ENCODE data around the gene PTPRO. TPM values are rescaled to one million over a fixed set of nuclear protein-coding genes. Genes with fewer than 3 reads are reported as not detected.
"Not testable (repeated sequence)": the region's sequence is repeated elsewhere in the genome, so short reads cannot be mapped to it uniquely, and the experiment has no call there.

PTPRO gene
- total RNA-seq, 1 donor = 3.4 TPM

GRCh38 chr12:15599266-15600037 lies 277.1 kb downstream of the PTPRO start:
- Histone ChIP-seq H3K4me1 (ENCODE audit: insufficient read depth, low read length) (peaks cover 3% of the 10 kb centered on the region), H3K9me3 (ENCODE audit: low read depth, low read length) (no peaks in the 10 kb centered on the region), H3K4me3 (ENCODE audit: low read length) (no peak overlapping the region), H3K27me3 (ENCODE audit: insufficient read depth, low read length) (no peaks in the 10 kb centered on the region)

- Histone ChIP-seq H3K4me3 (ENCODE audit: low read length) (no peak overlapping the region), H3K4me1 (ENCODE audit: insufficient read depth, low read length) (peaks cover 3% of the 10 kb centered on the region), H3K27me3 (ENCODE audit: insufficient read depth, low read length) (no peaks in the 10 kb centered on the region), H3K9me3 (ENCODE audit: low read depth, low read length) (no peaks in the 10 kb centered on the region)
These were observed 278.1 kb downstream of the PTPRO start for GRCh38 chr12:15600223-15600935.

GRCh38 chr12:15601210-15601800 lies 279.0 kb downstream of the PTPRO start:
- Histone ChIP-seq H3K4me1 (ENCODE audit: insufficient read depth, low read length) (peaks cover 3% of the 10 kb centered on the region), H3K27me3 (ENCODE audit: insufficient read depth, low read length) (no peaks in the 10 kb centered on the region), H3K9me3 (ENCODE audit: low read depth, low read length) (no peaks in the 10 kb centered on the region), H3K4me3 (ENCODE audit: low read length) (no peak overlapping the region)

GRCh38 chr12:15602051-15602672 lies 279.9 kb downstream of the PTPRO start:
- Histone ChIP-seq H3K4me3 (ENCODE audit: low read length) (no peak overlapping the region), H3K9me3 (ENCODE audit: low read depth, low read length) (no peaks in the 10 kb centered on the region), H3K27me3 (ENCODE audit: insufficient read depth, low read length) (no peaks in the 10 kb centered on the region), H3K4me1 (ENCODE audit: insufficient read depth, low read length) (peaks cover 3% of the 10 kb centered on the region)

- H3K4me1 ChIP-seq (ENCODE audit: insufficient read depth, low read length) = peaks cover 3% of the 10 kb centered on the region
- H3K27me3 ChIP-seq (ENCODE audit: insufficient read depth, low read length) = no peaks in the 10 kb centered on the region
- H3K9me3 ChIP-seq (ENCODE audit: low read depth, low read length) = no peaks in the 10 kb centered on the region
- no peak overlapping the region for H3K4me3 ChIP-seq (ENCODE audit: low read length)
These were observed 281.3 kb downstream of the PTPRO start for GRCh38 chr12:15603474-15604085.

GRCh38 chr12:15605881-15606590 lies 283.7 kb downstream of the PTPRO start:
- H3K4me3 ChIP-seq (ENCODE audit: low read length) = no peak overlapping the region
- no peaks in the 10 kb centered on the region for H3K4me1 ChIP-seq (ENCODE audit: insufficient read depth, low read length)
- no peaks in the 10 kb centered on the region for H3K27me3 ChIP-seq (ENCODE audit: insufficient read depth, low read length)
- H3K9me3 ChIP-seq (ENCODE audit: low read depth, low read length) = no peaks in the 10 kb centered on the region

GRCh38 chr12:15608406-15608805 lies 286.1 kb downstream of the PTPRO start:
- H3K4me1 ChIP-seq (ENCODE audit: insufficient read depth, low read length) = no peaks in the 10 kb centered on the region
- H3K9me3 ChIP-seq (ENCODE audit: low read depth, low read length) = no peaks in the 10 kb centered on the region
- H3K27me3 ChIP-seq (ENCODE audit: insufficient read depth, low read length) = no peaks in the 10 kb centered on the region
- no peak overlapping the region for H3K4me3 ChIP-seq (ENCODE audit: low read length)

GRCh38 chr12:15608941-15609340 lies 286.6 kb downstream of the PTPRO start:
- H3K4me1 ChIP-seq (ENCODE audit: insufficient read depth, low read length) = no peaks in the 10 kb centered on the region
- no peaks in the 10 kb centered on the region for H3K9me3 ChIP-seq (ENCODE audit: low read depth, low read length)
- H3K4me3 ChIP-seq (ENCODE audit: low read length) = no peak overlapping the region

GRCh38 chr12:15613981-15614380 lies 291.7 kb downstream of the PTPRO start:
- no peaks in the 10 kb centered on the region for H3K27me3 ChIP-seq (ENCODE audit: insufficient read depth, low read length)
- H3K4me3 ChIP-seq (ENCODE audit: low read length) = no peak overlapping the region
- no peaks in the 10 kb centered on the region for H3K9me3 ChIP-seq (ENCODE audit: low read depth, low read length)
- H3K4me1 ChIP-seq (ENCODE audit: insufficient read depth, low read length) = no peaks in the 10 kb centered on the region

More at GRCh38 chr12:15608941-15609340, 286.6 kb downstream of the PTPRO start:
- H3K27me3 ChIP-seq (ENCODE audit: insufficient read depth, low read length) = no peaks in the 10 kb centered on the region

- not testable (repeated sequence) for H3K9me3 ChIP-seq (ENCODE audit: low read depth, low read length)
These were observed 294.2 kb downstream of the PTPRO start for GRCh38 chr12:15616495-15616894.

GRCh38 chr12:15620741-15621539 lies 298.6 kb downstream of the PTPRO start:
- Histone ChIP-seq H3K4me1 (ENCODE audit: insufficient read depth, low read length) (no peaks in the 10 kb centered on the region), H3K27me3 (ENCODE audit: insufficient read depth, low read length) (no peaks in the 10 kb centered on the region)

More at GRCh38 chr12:15616495-15616894, 294.2 kb downstream of the PTPRO start:
- H3K27me3 ChIP-seq (ENCODE audit: insufficient read depth, low read length); H3K4me1 ChIP-seq (ENCODE audit: insufficient read depth, low read length); H3K4me3 ChIP-seq (ENCODE audit: low read length): not testable (repeated sequence)

GRCh38 chr12:15625075-15625474 lies 302.8 kb downstream of the PTPRO start:
- Histone ChIP-seq H3K4me3 (ENCODE audit: low read length) (no peak overlapping the region), H3K27me3 (ENCODE audit: insufficient read depth, low read length) (no peaks in the 10 kb centered on the region), H3K9me3 (ENCODE audit: low read depth, low read length) (no peaks in the 10 kb centered on the region), H3K4me1 (ENCODE audit: insufficient read depth, low read length) (no peaks in the 10 kb centered on the region)

More at GRCh38 chr12:15620741-15621539, 298.6 kb downstream of the PTPRO start:
- no peaks in the 10 kb centered on the region for H3K9me3 ChIP-seq (ENCODE audit: low read depth, low read length)
- H3K4me3 ChIP-seq (ENCODE audit: low read length) = no peak overlapping the region

- no peaks in the 10 kb centered on the region for H3K4me1 ChIP-seq (ENCODE audit: insufficient read depth, low read length)
- H3K27me3 ChIP-seq (ENCODE audit: insufficient read depth, low read length) = no peaks in the 10 kb centered on the region
- H3K4me3 ChIP-seq (ENCODE audit: low read length) = no peak overlapping the region
- no peaks in the 10 kb centered on the region for H3K9me3 ChIP-seq (ENCODE audit: low read depth, low read length)
These were observed 306.0 kb downstream of the PTPRO start for GRCh38 chr12:15627995-15628945.
